ENCODE results near the gene PERCC1.
A peak's percentile ranks its signal among the peaks of the same experiment; 100 is the strongest.

PERCC1 gene

GRCh38 chr16:1412847-1413246 is 18.0 kb upstream of the PERCC1 start:
- DNase-seq = no peak

DNA sequence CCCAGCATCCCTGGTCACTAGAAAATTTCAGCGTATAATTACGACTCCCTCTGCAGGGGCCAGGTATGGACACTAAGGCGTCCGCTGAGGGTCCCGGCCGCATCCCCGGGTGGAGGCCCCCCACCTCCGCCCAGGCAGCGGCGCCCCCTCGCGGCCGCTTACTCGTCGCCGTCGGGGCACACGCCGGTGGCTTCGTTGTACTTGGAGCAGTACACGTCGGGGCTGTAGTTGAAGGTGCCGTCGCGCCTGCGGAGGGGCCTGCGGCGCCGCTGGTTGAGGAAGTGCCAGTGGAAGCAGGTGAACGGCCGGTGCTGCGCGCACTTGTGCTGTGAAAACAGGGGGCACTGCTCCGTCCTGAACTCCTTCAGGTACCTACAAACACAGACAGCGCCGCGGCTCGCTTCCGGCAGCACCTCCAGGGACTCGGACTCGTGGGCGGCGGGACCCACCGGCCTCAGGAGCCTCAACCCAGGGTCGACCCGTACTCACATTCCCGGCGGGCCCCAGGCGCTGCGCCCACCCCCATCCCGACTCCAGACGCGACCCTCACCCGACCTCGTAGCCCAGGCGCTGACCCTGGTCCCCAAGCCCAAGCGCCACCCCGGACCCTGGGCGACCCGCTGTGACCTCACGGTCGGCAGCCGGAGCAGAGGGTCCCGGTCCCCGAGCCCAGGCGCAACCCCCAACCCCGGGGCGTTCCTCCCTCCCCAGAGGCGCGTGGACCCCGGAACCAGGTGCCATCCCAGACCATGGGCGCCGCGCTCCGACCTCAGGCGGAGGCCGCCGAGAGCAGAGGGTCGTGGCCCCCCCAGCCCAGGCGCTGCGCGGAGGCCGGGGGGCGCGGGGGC is 17.0 kb upstream of the PERCC1 start:
- peak; percentile 67 for DNase-seq

DNA sequence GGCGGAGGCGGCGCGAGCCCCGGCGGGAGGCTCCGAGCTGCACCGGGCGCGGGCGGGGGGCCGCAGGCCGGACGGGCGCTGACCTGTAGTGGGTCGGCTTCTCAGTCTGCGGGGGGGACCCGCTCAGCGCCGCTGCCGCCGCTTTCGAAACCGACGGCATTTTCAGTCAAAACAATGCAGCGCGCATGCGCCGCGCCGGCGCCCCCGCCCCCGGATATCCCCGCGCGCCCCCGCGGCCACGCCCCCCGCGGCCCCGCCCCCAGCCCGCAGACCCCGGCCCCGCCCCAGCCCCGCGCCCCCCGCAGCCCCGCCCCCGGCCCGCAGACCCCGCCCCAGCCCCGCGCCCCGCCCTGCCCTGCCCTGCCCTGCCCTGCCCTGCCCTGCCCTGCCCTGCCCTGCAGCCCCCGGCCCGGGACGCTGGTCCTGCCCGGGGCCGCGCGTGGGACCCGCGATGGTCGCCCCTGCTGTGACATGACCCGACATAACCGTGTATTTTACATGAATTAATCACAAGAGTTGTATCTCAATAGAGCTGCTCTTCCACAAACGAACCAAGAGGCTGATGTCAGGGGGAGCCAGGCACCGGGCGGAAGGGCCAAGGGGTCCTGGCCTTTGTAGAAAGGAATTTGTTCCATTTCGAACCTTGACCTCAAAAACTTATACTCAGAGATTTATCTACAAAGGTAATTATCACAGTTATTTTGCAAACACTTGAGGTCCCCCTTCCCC is 16.2 kb upstream of the PERCC1 start, which contains the start of gene UNKL:
UNKL (minus strand) TSS at position 173 of the 729 bp plus-strand sequence; CDS start at position 160, 13 bp downstream.
- peak; percentile 44 for DNase-seq

DNA sequence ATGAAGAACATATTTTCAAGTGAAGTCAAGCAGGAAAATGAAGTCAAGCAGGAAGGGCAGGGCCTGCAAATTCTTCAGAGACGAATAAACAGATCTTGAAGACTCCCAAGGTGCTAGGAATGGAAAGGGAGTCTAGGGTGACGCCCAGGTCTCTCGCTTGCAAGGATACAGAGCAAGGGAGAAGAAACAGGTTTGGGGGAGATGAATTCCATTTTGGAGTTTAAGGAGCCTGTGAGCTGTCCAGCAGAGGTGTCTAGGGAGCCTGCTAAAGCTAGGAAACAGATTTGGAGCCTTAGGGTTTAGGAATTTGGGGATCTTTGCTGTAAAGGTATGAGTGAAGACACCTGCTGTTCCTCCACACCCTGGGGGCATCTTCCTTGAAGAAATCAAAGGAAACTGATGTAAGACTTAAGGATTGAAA is 14.3 kb upstream of the PERCC1 start:
- no peak for DNase-seq

GRCh38 chr16:1420111-1420539 is 10.8 kb upstream of the PERCC1 start:
- no peak for DNase-seq

GRCh38 chr16:1422076-1422475 is 8.8 kb upstream of the PERCC1 start:
- no peak for DNase-seq

GRCh38 chr16:1424028-1424427 is 6.8 kb upstream of the PERCC1 start:
- DNase-seq = no peak

DNA sequence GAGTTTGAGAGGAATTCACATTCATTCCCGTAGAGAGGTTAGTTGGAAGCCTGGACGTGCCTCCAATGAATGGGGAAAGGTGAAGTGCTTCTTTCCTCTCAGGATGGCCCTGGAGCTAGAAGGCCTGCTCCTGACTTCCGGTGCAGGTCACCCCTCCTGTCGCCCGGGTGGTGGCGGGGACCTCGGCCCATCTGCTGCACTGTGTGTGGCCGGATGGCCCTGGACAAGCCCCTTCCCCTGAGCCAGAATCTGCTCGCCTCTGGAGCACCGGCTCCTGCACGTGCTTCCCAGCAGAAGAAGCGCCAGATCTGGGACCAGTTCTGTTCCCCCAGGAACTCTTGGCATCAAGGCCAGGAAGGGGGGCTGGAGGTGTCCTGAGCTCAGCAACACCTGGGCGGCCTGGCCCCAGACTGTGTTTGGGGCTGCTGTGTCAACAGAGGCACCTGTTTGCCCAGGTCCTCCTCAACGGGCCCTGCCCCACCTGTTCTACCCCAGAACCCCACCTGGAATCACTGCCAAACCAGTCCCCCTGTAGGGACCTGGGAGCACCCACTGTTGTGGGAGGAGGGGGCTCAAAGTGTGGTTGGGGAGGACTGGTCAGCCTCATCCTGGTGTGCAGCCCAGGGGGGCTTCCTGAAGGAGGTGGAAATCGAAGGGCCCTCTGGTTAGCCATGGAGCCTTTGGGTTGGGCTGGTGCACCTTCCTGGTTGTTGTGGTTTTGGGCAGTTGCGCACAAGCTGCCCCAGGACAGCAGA is 5.1 kb upstream of the PERCC1 start:
- DNase-seq = no peak

- DNase-seq = peak; percentile 67
Measured at GRCh38 chr16:1426734-1427471, 4.0 kb upstream of the PERCC1 start.

- peak; percentile 25 for DNase-seq
Measured at GRCh38 chr16:1427473-1428461, 3.1 kb upstream of the PERCC1 start.

DNA sequence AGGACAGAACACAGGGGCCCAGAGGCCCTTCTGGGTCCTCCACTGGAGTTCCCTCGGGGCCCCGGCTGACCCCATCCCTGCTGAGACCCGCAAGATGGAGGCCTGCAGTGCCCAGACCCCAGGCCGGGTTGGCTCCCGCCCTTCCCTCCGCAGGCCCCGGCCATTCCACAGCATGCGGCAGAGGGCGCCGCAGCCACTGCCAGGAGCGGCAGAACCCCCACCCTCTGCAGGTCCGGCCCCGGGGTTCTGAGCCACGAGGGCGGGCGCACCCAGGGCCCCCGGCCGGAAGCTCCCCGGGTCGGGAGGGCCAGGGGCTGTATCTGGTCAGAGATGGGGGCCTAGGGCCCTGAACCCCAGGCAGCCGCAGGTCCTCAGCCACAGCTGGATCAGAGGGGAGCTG is 2.4 kb upstream of the PERCC1 start:
- peak; percentile 26 for DNase-seq

- DNase-seq = no peak
Measured at GRCh38 chr16:1429012-1429411, 1.9 kb upstream of the PERCC1 start.

DNA sequence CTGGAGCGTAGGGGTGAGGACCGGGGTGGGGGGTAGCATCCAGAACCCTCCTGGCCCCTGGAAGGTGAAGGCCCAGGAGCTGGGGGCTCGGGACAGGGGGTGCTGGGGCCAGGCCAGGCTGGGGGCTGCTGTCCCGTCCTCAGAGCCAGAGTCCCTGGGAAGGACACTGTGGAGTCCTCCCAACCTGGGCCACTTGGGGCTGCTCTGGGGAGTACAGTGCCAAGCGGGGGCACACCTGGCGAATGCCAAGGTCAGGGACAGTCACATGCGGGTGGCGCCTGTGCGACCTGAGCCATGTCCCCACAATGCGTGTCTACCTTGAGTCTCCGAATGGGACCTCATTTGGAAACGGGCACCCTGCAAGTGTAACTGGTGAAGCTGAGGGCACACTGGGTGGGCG is 1.2 kb upstream of the PERCC1 start:
- no peak for DNase-seq

- DNase-seq = no peak
Measured at GRCh38 chr16:1430214-1430758, 592 bp upstream of the PERCC1 start.

DNA sequence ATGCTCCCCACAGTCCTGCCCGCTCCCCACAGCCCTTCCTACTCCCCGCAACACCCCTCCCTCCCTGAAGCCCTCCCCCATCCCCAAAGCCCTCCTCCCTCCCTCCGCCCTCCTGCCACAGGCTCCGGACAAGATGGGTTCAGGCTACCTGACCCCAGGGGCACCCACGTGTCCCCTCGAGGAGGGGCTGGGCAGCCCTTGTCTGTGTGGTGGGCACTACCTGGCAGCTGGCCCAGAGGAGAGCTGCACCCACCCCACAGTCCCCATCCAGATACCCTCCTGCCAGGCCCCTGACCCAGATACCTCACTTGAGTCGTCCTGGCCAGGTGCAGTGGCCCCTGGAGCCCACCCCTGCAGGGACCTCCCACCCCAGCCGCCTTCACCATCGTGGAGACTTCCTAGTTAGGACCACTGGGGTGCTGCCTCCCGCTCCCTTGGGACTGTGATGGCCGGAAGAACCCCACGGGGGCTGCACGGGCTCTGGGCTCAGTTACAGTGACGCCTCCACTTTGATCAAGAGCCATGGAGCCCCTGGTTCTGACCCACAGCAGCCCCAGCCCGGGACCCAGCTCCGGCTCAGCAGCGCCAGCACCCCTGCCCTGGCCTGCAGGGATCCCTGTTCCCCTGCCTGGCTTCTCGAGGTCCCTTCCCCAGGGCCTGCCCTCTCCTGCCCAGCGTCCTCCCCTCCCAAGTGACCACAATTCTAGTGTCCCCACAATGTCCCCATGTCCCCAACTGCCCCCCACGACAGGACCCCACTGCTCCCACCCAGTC is 806 bp downstream of the PERCC1 start:
- no peak for DNase-seq

GRCh38 chr16:1432388-1433262 is 1.7 kb downstream of the PERCC1 start:
- DNase-seq = peak; percentile 22

DNA sequence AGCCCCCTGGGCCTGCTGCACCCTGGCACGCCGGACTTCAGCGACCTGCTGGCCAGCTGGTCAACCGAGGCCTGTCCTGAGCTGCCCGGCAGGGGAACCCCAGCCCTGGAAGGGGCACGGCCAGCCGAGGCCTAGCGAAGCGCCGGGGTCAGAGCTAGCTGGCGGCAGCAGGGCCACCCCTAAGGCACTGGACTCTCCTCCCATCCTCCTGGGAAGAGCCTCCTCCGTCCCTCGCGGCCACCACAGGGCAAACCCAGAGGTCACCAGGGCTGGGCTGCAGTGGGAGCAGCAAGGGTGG is 2.3 kb downstream of the PERCC1 start:
- DNase-seq = peak; percentile 25

DNA sequence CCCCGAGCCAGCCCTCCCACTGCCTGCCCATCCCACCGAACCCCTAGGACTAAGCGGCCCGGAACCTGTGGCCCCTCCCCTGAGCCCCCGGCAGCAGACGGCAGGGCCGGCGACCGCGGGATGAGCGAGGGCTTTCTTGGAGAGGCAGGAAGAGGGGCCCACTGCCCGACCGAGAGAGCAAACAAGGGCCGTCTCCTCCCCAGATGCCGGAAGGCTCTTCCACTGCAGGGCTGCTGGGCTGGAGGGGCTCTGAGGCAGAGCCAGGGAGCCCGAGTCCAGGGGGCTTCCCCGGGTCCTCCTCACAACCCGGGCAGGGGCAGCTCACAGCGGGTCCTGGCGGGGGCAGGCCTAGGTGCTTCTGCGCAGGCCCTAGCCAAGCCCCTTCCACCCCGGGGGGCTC is 2.9 kb downstream of the PERCC1 start:
- DNase-seq = peak; percentile 25

All from right kidney (tissue), 1 donor.